Measurements from ENCODE around the gene GRIK3.

Gene GRIK3

GRCh38 chr1:37042506-37042905, 8.2 kb upstream of the GRIK3 start:
- DNase-seq = no peak

GRCh38 chr1:37041483-37041882, 7.2 kb upstream of the GRIK3 start:
- DNase-seq = no peak

GRCh38 chr1:37040773-37041172, 6.5 kb upstream of the GRIK3 start:
- DNase-seq = no peak

- DNase-seq = no peak
Measured at GRCh38 chr1:37040261-37040660, 5.9 kb upstream of the GRIK3 start.

GRCh38 chr1:37038227-37039093, 4.1 kb upstream of the GRIK3 start:
- no peak for DNase-seq

GRCh38 chr1:37037690-37038089, 3.4 kb upstream of the GRIK3 start:
- DNase-seq = no peak

- no peak for DNase-seq
Measured at GRCh38 chr1:37036667-37037053, 2.3 kb upstream of the GRIK3 start.

GRCh38 chr1:37035796-37036666, 1.7 kb upstream of the GRIK3 start:
- no peak for DNase-seq

- DNase-seq = no peak
Measured at GRCh38 chr1:37035014-37035691, 838 bp upstream of the GRIK3 start.

GRCh38 chr1:37033355-37034101, 787 bp downstream of the GRIK3 start:
- DNase-seq = no peak

- no peak for DNase-seq
Measured at GRCh38 chr1:37032660-37033354, 1.5 kb downstream of the GRIK3 start.

- no peak for DNase-seq
Measured at GRCh38 chr1:37031871-37032270, 2.4 kb downstream of the GRIK3 start.

- no peak for DNase-seq
Measured at GRCh38 chr1:37031429-37031828, 2.9 kb downstream of the GRIK3 start.

GRCh38 chr1:37028981-37029617, 5.2 kb downstream of the GRIK3 start:
- no peak for DNase-seq

- DNase-seq = no peak
Measured at GRCh38 chr1:37021502-37021901, 12.8 kb downstream of the GRIK3 start.

GRCh38 chr1:37020653-37021277, 13.6 kb downstream of the GRIK3 start:
- DNase-seq = no peak

GRCh38 chr1:37018510-37018909, 15.8 kb downstream of the GRIK3 start:
- DNase-seq = no peak

GRCh38 chr1:37017720-37018119, 16.6 kb downstream of the GRIK3 start:
- no peak for DNase-seq

GRCh38 chr1:37016121-37016520, 18.2 kb downstream of the GRIK3 start:
- DNase-seq = no peak

GRCh38 chr1:37015713-37016112, 18.6 kb downstream of the GRIK3 start:
- DNase-seq = no peak

- no peak for DNase-seq
Measured at GRCh38 chr1:37012226-37012625, 22.1 kb downstream of the GRIK3 start.
